NCI-H2196 treated with DMSO at 0.1 percent for 48 hours (cell line): ENCODE measurements around the gene CALD1.

Experiments used
- DNase-seq: peaks from one replicate; lab custom pipeline; 2025; ENCODE audit not compliant: unreplicated experiment; lab: John Stamatoyannopoulos, UW

The CALD1 gene

GRCh38 chr7:134891696-134892678 lies 112.6 kb downstream of the CALD1 start:
- DNase-seq = no peak

GRCh38 chr7:134892963-134893362 lies 113.5 kb downstream of the CALD1 start:
- no peak for DNase-seq

GRCh38 chr7:134893920-134894319 lies 114.5 kb downstream of the CALD1 start:
- DNase-seq = no peak

- no peak for DNase-seq
Observed at GRCh38 chr7:134894928-134895327, 115.5 kb downstream of the CALD1 start.

- no peak for DNase-seq
Observed at GRCh38 chr7:134896073-134896472, 116.6 kb downstream of the CALD1 start.

GRCh38 chr7:134897936-134898335 lies 118.5 kb downstream of the CALD1 start:
- no peak for DNase-seq

- no peak for DNase-seq
Observed at GRCh38 chr7:134899729-134900128, 120.3 kb downstream of the CALD1 start.

GRCh38 chr7:134900166-134900982 lies 120.9 kb downstream of the CALD1 start:
- DNase-seq = no peak

GRCh38 chr7:134901389-134902020 lies 122.1 kb downstream of the CALD1 start:
- DNase-seq = no peak

- no peak for DNase-seq
Observed at GRCh38 chr7:134902058-134902457, 122.6 kb downstream of the CALD1 start.

GRCh38 chr7:134903073-134903790 lies 123.8 kb downstream of the CALD1 start:
- DNase-seq = no peak

- DNase-seq = no peak
Observed at GRCh38 chr7:134905375-134905774, 125.9 kb downstream of the CALD1 start.

GRCh38 chr7:134907000-134907399 lies 127.6 kb downstream of the CALD1 start:
- DNase-seq = no peak

GRCh38 chr7:134907639-134908038 lies 128.2 kb downstream of the CALD1 start:
- no peak for DNase-seq

GRCh38 chr7:134908289-134908688 lies 128.9 kb downstream of the CALD1 start:
- DNase-seq = no peak

GRCh38 chr7:134910214-134910890 lies 130.9 kb downstream of the CALD1 start:
- DNase-seq = no peak

- no peak for DNase-seq
Observed at GRCh38 chr7:134910968-134911367, 131.5 kb downstream of the CALD1 start.

GRCh38 chr7:134916171-134916883 lies 136.9 kb downstream of the CALD1 start:
- no peak for DNase-seq

GRCh38 chr7:134919240-134919641 lies 139.8 kb downstream of the CALD1 start:
- DNase-seq = no peak
